ENCODE results near the gene KIF26A.

DNA sequence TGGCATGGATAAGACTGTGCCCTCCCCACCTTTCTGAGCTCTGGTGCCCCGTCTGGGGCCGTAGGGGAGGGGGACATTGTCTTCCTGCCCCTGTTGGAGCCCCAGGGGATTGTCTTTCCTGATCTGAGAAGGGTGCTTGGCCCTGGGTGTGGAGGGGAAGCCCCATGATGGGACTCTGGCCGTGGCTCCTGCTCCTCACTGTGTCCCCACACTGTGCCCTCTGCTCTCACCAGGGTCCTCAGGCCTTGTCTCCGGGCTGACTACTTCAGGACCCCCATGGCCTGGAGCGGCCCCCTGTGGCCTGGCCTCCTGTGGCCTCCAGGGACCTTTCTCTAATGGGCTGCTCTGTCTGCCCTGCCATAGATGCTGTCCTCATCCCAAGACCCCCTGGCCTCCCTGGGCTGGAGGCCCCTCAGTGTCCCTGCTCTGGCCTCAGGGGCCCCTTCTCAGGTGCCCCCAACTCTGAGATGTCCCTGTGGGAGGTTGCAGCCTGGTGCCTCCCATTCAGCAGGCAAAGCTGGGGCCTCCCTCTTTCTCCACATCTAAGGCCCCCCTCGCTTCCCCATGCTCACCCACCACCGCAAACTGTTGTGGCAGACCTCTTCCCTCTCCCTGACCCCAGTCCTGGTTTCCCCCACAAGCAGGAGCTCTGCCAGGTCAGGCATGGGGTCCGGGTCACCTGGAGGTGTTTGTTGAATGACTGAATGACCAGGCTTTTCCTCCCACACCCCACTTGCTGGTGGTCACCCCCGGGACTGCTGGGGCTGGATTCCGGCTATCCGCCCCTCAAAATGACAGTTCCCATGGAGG, 4.0 kb downstream of the KIF26A start:
- TF ChIP-seq, protein P1, sequence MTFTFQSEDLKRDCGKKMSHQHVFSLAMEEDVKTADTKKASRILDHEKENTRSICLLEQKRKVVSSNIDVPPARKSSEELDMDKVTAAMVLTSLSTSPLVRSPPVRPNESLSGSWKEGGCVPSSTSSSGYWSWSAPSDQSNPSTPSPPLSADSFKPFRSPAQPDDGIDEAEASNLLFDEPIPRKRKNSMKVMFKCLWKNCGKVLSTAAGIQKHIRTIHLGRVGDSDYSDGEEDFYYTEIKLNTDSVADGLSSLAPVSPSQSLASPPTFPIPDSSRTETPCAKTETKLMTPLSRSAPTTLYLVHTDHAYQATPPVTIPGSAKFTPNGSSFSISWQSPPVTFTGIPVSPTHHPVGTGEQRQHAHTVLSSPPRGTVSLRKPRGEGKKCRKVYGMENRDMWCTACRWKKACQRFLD (CRISPR knock-in tag; IDR thresholded peaks at IDR 0.05; ENCODE audit: borderline replicate concordance), result no peak
- TF ChIP-seq ZNF501 (CRISPR knock-in tag; IDR thresholded peaks at IDR 0.05), result no peak

All from HepG2 (cell line).